Gastrocnemius medialis (tissue), 4 donors: ENCODE measurements around the gene MEIS1.

Experiments
- POLR2A ChIP-seq, 2 donors: fragments of 450-650 bp; IDR thresholded peaks; one replicate each; pipeline ENCODE4 v1.6.1; 2017; ENCODE audit warnings: antibody characterized with exemption in 2 of 2, mild to moderate bottlenecking in 2 of 2, moderate library complexity in 2 of 2
- TF ChIP-seq, protein P1 (sequence below), 5 experiments: fragments of 450-650 bp in 3 of 5; fragments of 200-600 bp in 2 of 5; sonication (generic) in 2 of 5; IDR thresholded peaks in 4 of 5; conservative IDR thresholded peaks in 1 of 5; 1 replicate in 4 of 5; 2 replicates in 1 of 5; pipeline ENCODE4 v1.5.1; 2016 to 2019; ENCODE audit warnings: antibody characterized with exemption in 5 of 5, mild to moderate bottlenecking in 3 of 5, moderate library complexity in 3 of 5

DNA sequence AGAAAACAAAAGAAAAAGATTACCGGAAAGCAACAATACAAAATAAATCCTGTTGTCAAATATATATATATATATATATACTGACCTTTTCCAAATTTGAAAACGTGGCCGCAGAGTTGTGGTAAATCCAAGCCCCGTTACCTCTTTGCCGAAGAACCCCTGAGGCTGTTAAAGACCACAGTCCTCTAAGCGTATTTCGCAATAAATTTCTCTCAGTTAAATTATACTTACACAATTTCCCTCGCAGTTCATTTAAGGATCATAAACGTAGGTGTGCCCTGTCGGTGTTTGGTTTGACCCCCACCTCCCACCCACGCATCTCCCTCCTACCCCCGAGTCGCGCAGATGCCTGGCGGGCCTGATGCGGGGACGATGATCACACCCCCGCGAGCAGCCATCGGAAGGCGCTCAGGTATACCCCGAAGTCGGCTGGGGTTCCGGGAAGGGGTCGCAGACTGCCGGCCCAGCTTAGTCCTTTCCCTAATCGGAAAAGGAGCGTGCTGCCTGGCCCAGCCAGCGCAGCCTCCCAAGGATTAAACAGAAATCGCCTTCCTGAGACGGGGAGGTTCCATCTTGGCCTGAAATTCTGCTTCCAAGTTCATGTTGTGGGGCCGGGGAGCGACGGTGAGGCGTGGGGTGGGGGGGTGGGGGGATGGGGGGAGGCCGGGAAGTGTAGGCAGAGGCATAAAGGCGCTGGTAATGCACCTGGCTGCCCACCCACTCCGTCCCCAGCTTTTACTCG, 2.9 kb upstream of the MEIS1 start:
- TF ChIP-seq, protein P1, sequence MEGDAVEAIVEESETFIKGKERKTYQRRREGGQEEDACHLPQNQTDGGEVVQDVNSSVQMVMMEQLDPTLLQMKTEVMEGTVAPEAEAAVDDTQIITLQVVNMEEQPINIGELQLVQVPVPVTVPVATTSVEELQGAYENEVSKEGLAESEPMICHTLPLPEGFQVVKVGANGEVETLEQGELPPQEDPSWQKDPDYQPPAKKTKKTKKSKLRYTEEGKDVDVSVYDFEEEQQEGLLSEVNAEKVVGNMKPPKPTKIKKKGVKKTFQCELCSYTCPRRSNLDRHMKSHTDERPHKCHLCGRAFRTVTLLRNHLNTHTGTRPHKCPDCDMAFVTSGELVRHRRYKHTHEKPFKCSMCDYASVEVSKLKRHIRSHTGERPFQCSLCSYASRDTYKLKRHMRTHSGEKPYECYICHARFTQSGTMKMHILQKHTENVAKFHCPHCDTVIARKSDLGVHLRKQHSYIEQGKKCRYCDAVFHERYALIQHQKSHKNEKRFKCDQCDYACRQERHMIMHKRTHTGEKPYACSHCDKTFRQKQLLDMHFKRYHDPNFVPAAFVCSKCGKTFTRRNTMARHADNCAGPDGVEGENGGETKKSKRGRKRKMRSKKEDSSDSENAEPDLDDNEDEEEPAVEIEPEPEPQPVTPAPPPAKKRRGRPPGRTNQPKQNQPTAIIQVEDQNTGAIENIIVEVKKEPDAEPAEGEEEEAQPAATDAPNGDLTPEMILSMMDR (IDR thresholded peaks at IDR 0.05 in 4 of 5, conservative IDR thresholded peaks at IDR 0.05 in 1 of 5): no peak
- no peak for TF ChIP-seq POLR2A (IDR thresholded peaks at IDR 0.05)
